CD4-positive, alpha-beta T cell (primary cell): ENCODE data around the gene GULP1. TPM values are rescaled to one million over a fixed set of nuclear protein-coding genes. Genes with fewer than 3 reads are reported as not detected.

Experiments
- ATAC-seq: fragments of 200-7000 bp; cut with Tn5 transposase; one replicate; pipeline ENCODE4 v1.10.0; 2022; ENCODE audit warnings: mild to moderate bottlenecking; ENCODE audit not compliant: poor library complexity
- CTCF ChIA-PET: fragments of 350-600 bp; sonication (Branson Sonifier 250); formaldehyde crosslinking; loops from one replicate; lab custom pipeline; 2021; ENCODE audit warnings: antibody characterized with exemption, inconsistent platforms; lab: Charles Lee
- POLR2A ChIA-PET: fragments of 350-600 bp; sonication (Branson Sonifier 250); formaldehyde crosslinking; loops from one replicate; lab custom pipeline; 2021; ENCODE audit warnings: antibody characterized with exemption, inconsistent platforms; lab: Charles Lee
- DNase-seq, 14 experiments: peaks; one replicate each; pipeline ENCODE4 v3.0.0-alpha.2; 2013 to 2020; ENCODE audit warnings: mixed read lengths in 2 of 14
- H3K27ac ChIP-seq, 2 donors: one replicate each; pipeline versions ENCODE4 v1.5.1 to v1.7.0; 2013; ENCODE audit warnings: low read length in 2 of 2, low read depth in 1 of 2, mild to moderate bottlenecking in 1 of 2
- H3K27me3 ChIP-seq, 2 experiments: 1 replicate in 1 of 2; 2 replicates in 1 of 2; pipeline versions ENCODE4 v1.6.1 to v1.7.0; 2013; ENCODE audit warnings: low read length in 2 of 2, control low read depth in 1 of 2, mild to moderate bottlenecking in 1 of 2, moderate library complexity in 1 of 2; ENCODE audit not compliant: insufficient read depth in 2 of 2, control insufficient read depth in 1 of 2
- H3K36me3 ChIP-seq: one replicate; pipeline ENCODE4 v1.6.1; 2013; ENCODE audit warnings: low read length, control low read depth; ENCODE audit not compliant: insufficient read depth
- H3K4me1 ChIP-seq: one replicate; pipeline ENCODE4 v1.6.1; 2013; ENCODE audit warnings: low read length, control low read depth; ENCODE audit not compliant: insufficient read depth
- H3K4me3 ChIP-seq: one replicate; pipeline ENCODE4 v1.5.1; 2013; ENCODE audit warnings: mild to moderate bottlenecking, low read length, moderate library complexity
- H3K9me3 ChIP-seq, 2 experiments: 1 replicate in 1 of 2; 2 replicates in 1 of 2; pipeline versions ENCODE4 v1.6.1 to v1.7.0; 2013; ENCODE audit warnings: low read length in 2 of 2, mild to moderate bottlenecking in 2 of 2, control low read depth in 1 of 2, moderate library complexity in 1 of 2; ENCODE audit not compliant: control insufficient read depth in 1 of 2, insufficient read depth in 1 of 2
- H3K27ac Mint-ChIP-seq: one replicate; pipeline ENCODE4 v1.8.0; 2020; ENCODE audit warnings: mixed read lengths
- H3K27me3 Mint-ChIP-seq: one replicate; pipeline ENCODE4 v1.8.0; 2021; ENCODE audit warnings: mixed read lengths
- H3K36me3 Mint-ChIP-seq: one replicate; pipeline ENCODE4 v1.8.0; 2021; ENCODE audit warnings: low read depth, mixed read lengths
- H3K4me1 Mint-ChIP-seq: one replicate; pipeline ENCODE4 v1.8.0; 2021; ENCODE audit warnings: low read depth, mixed read lengths
- H3K4me3 Mint-ChIP-seq: one replicate; pipeline ENCODE4 v1.8.0; 2020; ENCODE audit warnings: mild to moderate bottlenecking, mixed read lengths
- H3K9me3 Mint-ChIP-seq: one replicate; pipeline ENCODE4 v1.8.0; 2020; ENCODE audit warnings: mixed read lengths
- CTCF ChIP-seq: fragments of 200-600 bp; IDR thresholded peaks from one replicate; pipeline ENCODE4 v1.8.0; 2022; ENCODE audit warnings: antibody characterized with exemption, mild to moderate bottlenecking
- intact Hi-C, 2 experiments: fragments of 100-400 bp; cut with DNase I in 1 of 2; cut with micrococcal nuclease in 1 of 2; formaldehyde crosslinking; loops; one replicate each; pipeline versions ENCODE4 v1.15.1 to v1.9.0; 2023 to 2025; cut with DNase I, micrococcal nuclease
- total RNA-seq, 174 experiments: library from RNA in 2 of 174; stranded (reverse) in 2 of 174; gene quantifications; one replicate each; pipeline ENCODE4 v1.2.3 and lab custom pipeline; 2021 to 2026

The GULP1 gene
- total RNA-seq, 2 experiments from 2014 or later, result not detected

- intact Hi-C loops, result no loop called here
- Mint-ChIP-seq H3K27me3 (no peaks in the 10 kb centered on the region), H3K4me3 (no peak overlapping the region), H3K9me3 (no peaks in the 10 kb centered on the region), H3K36me3 (no peaks in the 10 kb centered on the region), H3K27ac (no peak overlapping the region), H3K4me1 (no peaks in the 10 kb centered on the region)
- ChIA-PET CTCF (no interaction called here), POLR2A (no interaction called here)
- DNase-seq (no peak), ATAC-seq (no peak)
- H3K9me3 ChIP-seq, result no peaks in the 10 kb centered on the region
- no peaks in the 10 kb centered on the region for H3K36me3 ChIP-seq
- H3K27me3 ChIP-seq, result no peaks in the 10 kb centered on the region
- H3K27ac ChIP-seq, result no peak overlapping the region
- H3K4me3 ChIP-seq, result no peak overlapping the region
- TF ChIP-seq CTCF, result no peak
- no peaks in the 10 kb centered on the region for H3K4me1 ChIP-seq
These were observed 124.7 kb downstream of the GULP1 start for GRCh38 chr2:188416367-188416766.

- TF ChIP-seq CTCF, result no peak
- Mint-ChIP-seq H3K9me3 (peaks cover 2% of the 10 kb centered on the region), H3K27ac (no peak overlapping the region), H3K27me3 (no peaks in the 10 kb centered on the region), H3K4me3 (no peak overlapping the region), H3K36me3 (no peaks in the 10 kb centered on the region), H3K4me1 (no peaks in the 10 kb centered on the region)
- Histone ChIP-seq H3K36me3 (no peaks in the 10 kb centered on the region), H3K4me3 (no peak overlapping the region), H3K27ac (no peak overlapping the region), H3K27me3 (no peaks in the 10 kb centered on the region), H3K4me1 (no peaks in the 10 kb centered on the region), H3K9me3 (no peaks in the 10 kb centered on the region)
- ChIA-PET CTCF (no interaction called here), POLR2A (no interaction called here)
- intact Hi-C loops, result no loop called here
- ATAC-seq (no peak), DNase-seq (no peak)
These were observed 131.1 kb downstream of the GULP1 start for GRCh38 chr2:188422726-188423125.

- Mint-ChIP-seq H3K27me3 (no peaks in the 10 kb centered on the region), H3K4me1 (no peaks in the 10 kb centered on the region)
These were observed 133.6 kb downstream of the GULP1 start for GRCh38 chr2:188425266-188425665.

More at GRCh38 chr2:188425266-188425665, 133.6 kb downstream of the GULP1 start:
- Mint-ChIP-seq H3K4me3 (no peak overlapping the region), H3K9me3 (peaks cover 2% of the 10 kb centered on the region), H3K36me3 (no peaks in the 10 kb centered on the region), H3K27ac (no peak overlapping the region)
- ATAC-seq (no peak), DNase-seq (no peak)
- H3K9me3 ChIP-seq, result no peaks in the 10 kb centered on the region
- no peak overlapping the region for H3K27ac ChIP-seq
- no peak for TF ChIP-seq CTCF
- no peak overlapping the region for H3K4me3 ChIP-seq
- H3K27me3 ChIP-seq, result no peaks in the 10 kb centered on the region
- CTCF ChIA-PET, result no interaction called here
- intact Hi-C loops, result no loop called here
- POLR2A ChIA-PET, result no interaction called here
- no peaks in the 10 kb centered on the region for H3K36me3 ChIP-seq
- no peaks in the 10 kb centered on the region for H3K4me1 ChIP-seq
